H1 (cell line): ENCODE measurements around the gene CLVS2. TPM values are rescaled to one million over a fixed set of nuclear protein-coding genes. Genes with fewer than 3 reads are reported as not detected.

Source experiments
- CTCF ChIA-PET: fragments of 300-600 bp; sonication (Branson Sonifier 250); formaldehyde crosslinking; loops from one replicate; lab custom pipeline; 2021; ENCODE audit not compliant: partially characterized antibody; lab: Charles Lee
- POLR2A ChIA-PET: fragments of 300-600 bp; sonication (Branson Sonifier 250); formaldehyde crosslinking; loops from one replicate; lab custom pipeline; 2021; ENCODE audit warnings: inconsistent platforms; ENCODE audit not compliant: partially characterized antibody; lab: Charles Lee
- DNase-seq, 2 experiments: peaks; one replicate each; pipeline versions ENCODE4 v3.0.0 to v3.0.0-alpha.2; 2010 to 2022; ENCODE audit warnings: low spot score in 2 of 2, low read depth in 1 of 2, mixed read lengths in 1 of 2
- FAIRE-seq: peaks from 2 replicates; lab custom pipeline; 2011; peaks lifted over from hg19 to GRCh38; lab: Jason Lieb, UNC
- H2AFZ ChIP-seq: 2 replicates; pipeline ENCODE4 v1.8.1; 2012; ENCODE audit warnings: low read length, inconsistent platforms
- H2AK5ac ChIP-seq: 2 replicates; pipeline ENCODE4 v1.6.1; 2013; ENCODE audit warnings: low read depth, low read length
- H2BK120ac ChIP-seq: replicated peaks from 2 replicates; pipeline ENCODE3; 2013; ENCODE audit warnings: low read depth, low read length, inconsistent platforms
- H2BK12ac ChIP-seq: 2 replicates; pipeline ENCODE4 v1.6.1; 2013; ENCODE audit warnings: low read depth, low read length
- H2BK15ac ChIP-seq: 2 replicates; pipeline ENCODE4 v1.6.1; 2013; ENCODE audit warnings: low read length
- H2BK20ac ChIP-seq: 2 replicates; pipeline ENCODE4 v1.6.1; 2013; ENCODE audit warnings: low read length
- H2BK5ac ChIP-seq: 2 replicates; pipeline ENCODE4 v1.6.1; 2013; ENCODE audit warnings: low read depth, low read length
- H3K14ac ChIP-seq: 2 replicates; pipeline ENCODE4 v1.6.1; 2013; ENCODE audit warnings: inconsistent platforms; ENCODE audit not compliant: insufficient read length
- H3K18ac ChIP-seq: 2 replicates; pipeline ENCODE4 v1.6.1; 2013; ENCODE audit warnings: low read length; ENCODE audit errors: extremely low read depth
- H3K23ac ChIP-seq: 2 replicates; pipeline ENCODE4 v1.6.1; 2013; ENCODE audit warnings: inconsistent platforms; ENCODE audit not compliant: insufficient read length
- H3K23me2 ChIP-seq: 2 replicates; pipeline ENCODE4 v1.6.1; 2013; ENCODE audit warnings: low read depth, low read length
- H3K27ac ChIP-seq: 2 replicates; pipeline ENCODE4 v1.6.1; 2011; ENCODE audit warnings: low read depth, low read length, inconsistent platforms
- H3K27me3 ChIP-seq, 4 experiments: replicated peaks in 1 of 4; 1 replicate in 1 of 4; 2 replicates in 3 of 4; pipeline versions ENCODE4 v1.6.1 to v1.8.1; 2011 to 2013; ENCODE audit warnings: low read length in 3 of 4, mild to moderate bottlenecking in 3 of 4, inconsistent platforms in 2 of 4, mixed read lengths in 2 of 4, moderate library complexity in 1 of 4; ENCODE audit not compliant: control insufficient read depth in 3 of 4, insufficient read depth in 3 of 4; ENCODE audit errors: extremely low read depth in 1 of 4
- H3K36me3 ChIP-seq, 4 experiments: 2 replicates each; pipeline versions ENCODE4 v1.6.1 to v1.8.1; 2011 to 2013; ENCODE audit warnings: mild to moderate bottlenecking in 4 of 4, low read length in 3 of 4, moderate library complexity in 2 of 4, control low read depth in 1 of 4, inconsistent platforms in 1 of 4; ENCODE audit not compliant: insufficient read depth in 4 of 4, control insufficient read depth in 2 of 4
- H3K4ac ChIP-seq: replicated peaks from 2 replicates; pipeline ENCODE3; 2013; ENCODE audit warnings: low read length, low read depth, mixed read lengths, inconsistent platforms; ENCODE audit not compliant: insufficient read length
- H3K4me1 ChIP-seq, 4 experiments: replicated peaks in 1 of 4; 1 replicate in 1 of 4; 2 replicates in 3 of 4; pipeline versions ENCODE4 v1.6.1 to v1.8.1; 2011 to 2013; ENCODE audit warnings: low read length in 3 of 4, inconsistent platforms in 2 of 4, mixed read lengths in 1 of 4; ENCODE audit not compliant: insufficient read depth in 4 of 4, control insufficient read depth in 3 of 4
- H3K4me2 ChIP-seq, 2 experiments: 2 replicates each; pipeline versions ENCODE4 v1.6.1 to v1.8.1; 2011 to 2013; ENCODE audit warnings: low read depth in 2 of 2, low read length in 2 of 2, control low read depth in 1 of 2, inconsistent platforms in 1 of 2, mild to moderate bottlenecking in 1 of 2; ENCODE audit not compliant: insufficient read depth in 1 of 2
- H3K4me3 ChIP-seq, 4 experiments: fragments of 200-600, 300-600 bp in 1 of 4; sonication (generic), shearing (Covaris generic), sonication (Bioruptor Twin) in 1 of 4; 2 replicates each; pipeline versions ENCODE4 v1.5.1 to v1.8.1; 2011 to 2016; ENCODE audit warnings: low read length in 4 of 4, low read depth in 3 of 4, control low read depth in 2 of 4, inconsistent platforms in 2 of 4, mild to moderate bottlenecking in 2 of 4, mixed read lengths in 1 of 4, moderate library complexity in 1 of 4; ENCODE audit not compliant: insufficient read depth in 2 of 4; ENCODE audit errors: extremely low read depth in 1 of 4
- H3K56ac ChIP-seq: replicated peaks from 2 replicates; pipeline ENCODE3; 2013; ENCODE audit warnings: low read depth, mild to moderate bottlenecking, mixed read lengths, low read length, inconsistent platforms; ENCODE audit not compliant: insufficient read length
- H3K79me1 ChIP-seq: 2 replicates; pipeline ENCODE4 v1.6.1; 2013; ENCODE audit warnings: low read depth, low read length, control low read depth
- H3K79me2 ChIP-seq, 2 experiments: 2 replicates each; pipeline versions ENCODE4 v1.6.1 to v1.8.1; 2012 to 2013; ENCODE audit warnings: low read length in 2 of 2, mild to moderate bottlenecking in 2 of 2, inconsistent platforms in 1 of 2; ENCODE audit not compliant: insufficient read depth in 2 of 2, control insufficient read depth in 1 of 2
- H3K9ac ChIP-seq, 4 experiments: replicated peaks in 1 of 4; 1 replicate in 1 of 4; 2 replicates in 3 of 4; pipeline versions ENCODE4 v1.6.1 to v1.8.1; 2011 to 2013; ENCODE audit warnings: low read depth in 3 of 4, low read length in 3 of 4, control low read depth in 2 of 4, mild to moderate bottlenecking in 2 of 4, moderate library complexity in 2 of 4, inconsistent platforms in 1 of 4; ENCODE audit errors: extremely low read depth in 1 of 4
- H3K9me3 ChIP-seq, 2 experiments: 2 replicates each; pipeline versions ENCODE4 v1.6.1 to v1.8.1; 2012 to 2013; ENCODE audit warnings: mild to moderate bottlenecking in 2 of 2, moderate library complexity in 2 of 2, control low read depth in 1 of 2, inconsistent platforms in 1 of 2, low read depth in 1 of 2, low read length in 1 of 2, mixed read lengths in 1 of 2; ENCODE audit not compliant: insufficient read depth in 2 of 2
- H4K20me1 ChIP-seq, 2 experiments: replicated peaks in 1 of 2; 2 replicates each; pipeline versions ENCODE3 to v1.8.1; 2011 to 2013; ENCODE audit warnings: inconsistent platforms in 2 of 2, low read length in 2 of 2, mild to moderate bottlenecking in 1 of 2; ENCODE audit not compliant: insufficient read depth in 2 of 2, control insufficient read depth in 1 of 2
- H4K5ac ChIP-seq: 2 replicates; pipeline ENCODE4 v1.6.1; 2013; ENCODE audit warnings: low read length, low read depth, mixed read lengths, inconsistent platforms; ENCODE audit not compliant: insufficient read length
- H4K8ac ChIP-seq: 2 replicates; pipeline ENCODE4 v1.8.0; 2013; ENCODE audit warnings: mild to moderate bottlenecking, moderate library complexity, low read length, inconsistent platforms; ENCODE audit not compliant: insufficient read depth; ENCODE audit errors: extremely low read depth
- H4K91ac ChIP-seq: replicated peaks from 2 replicates; pipeline ENCODE3; 2013; ENCODE audit warnings: low read length, mixed read lengths, inconsistent platforms; ENCODE audit not compliant: insufficient read length
- BCL11A ChIP-seq, 2 experiments: IDR thresholded peaks; one replicate each; pipeline ENCODE4 v1.6.1; 2011; ENCODE audit warnings: low read depth in 2 of 2, low read length in 2 of 2, mild to moderate bottlenecking in 2 of 2
- POLR2A ChIP-seq, 2 experiments: IDR thresholded peaks; 1 replicate in 1 of 2; 2 replicates in 1 of 2; pipeline ENCODE4 v1.6.1; 2011; ENCODE audit warnings: low read depth in 2 of 2, low read length in 2 of 2, mild to moderate bottlenecking in 2 of 2; ENCODE audit errors: control extremely low read depth in 1 of 2
- SIRT6 ChIP-seq: IDR thresholded peaks from one replicate; pipeline ENCODE4 v1.7.1; 2012; ENCODE audit warnings: low read length, inconsistent platforms
- SP1 ChIP-seq: IDR thresholded peaks from 2 replicates; pipeline ENCODE4 v1.6.1; 2011; ENCODE audit warnings: low read depth, low read length
- SP2 ChIP-seq: IDR thresholded peaks from 2 replicates; pipeline ENCODE4 v1.6.1; 2012; ENCODE audit warnings: mild to moderate bottlenecking, low read length, inconsistent platforms
- TAF1 ChIP-seq: IDR thresholded peaks from 2 replicates; pipeline ENCODE4 v1.6.1; 2011; ENCODE audit warnings: mild to moderate bottlenecking, low read depth, low read length
- TEAD4 ChIP-seq: IDR thresholded peaks from 2 replicates; pipeline ENCODE4 v1.6.1; 2012; ENCODE audit warnings: low read depth, low read length, inconsistent platforms, mixed read lengths
- WGBS, 2 experiments: shearing (Covaris generic) in 1 of 2; methylation state at CpG; one replicate each; pipeline versions ENCODE4 v1.1.6 to v1.1.7; 2013 to 2015; ENCODE audit warnings: low lambda C conversion rate in 2 of 2, mixed read lengths in 2 of 2, inconsistent platforms in 1 of 2, low coverage in 1 of 2, missing lambda C conversion rate in 1 of 2; ENCODE audit not compliant: insufficient replicate concordance in 2 of 2, insufficient coverage in 1 of 2, insufficient read length in 1 of 2; ENCODE audit errors: extremely low coverage in 1 of 2, missing lambda C conversion rate in 1 of 2; 5-methylcytosine and 5-hydroxymethylcytosine counted together
- polyA plus RNA-seq, 7 experiments: library from polyadenylated mRNA; depleted of rRNA in 3 of 7; stranded (reverse) in 5 of 7; unstranded in 2 of 7; fragments of >200 nt in 5 of 7; fragments of 200-250 nt in 2 of 7; gene quantifications; 1 replicate in 5 of 7; 2 replicates in 1 of 7; 4 replicates in 1 of 7; pipeline versions ENCODE4 v1.2.1 to v1.2.3, GENCODE V29; 2011 to 2013; ENCODE audit warnings: missing spikeins in 2 of 7, mixed read lengths in 2 of 7
- total RNA-seq: library from RNA; stranded (reverse); fragmentation: NEBNext Ultra II Directional; extraction: Animal tissue kit (Norgen Biotek cat#: 25700); gene quantifications from 2 replicates; pipeline ENCODE4 v1.2.1, GENCODE V29; 2021
- TF ChIP-seq, protein P1 (sequence below), 3 experiments: IDR thresholded peaks; 1 replicate in 2 of 3; 2 replicates in 1 of 3; pipeline versions ENCODE4 v1.5.1 to v1.6.1; 2011; ENCODE audit warnings: low read length in 3 of 3, mild to moderate bottlenecking in 3 of 3, inconsistent platforms in 2 of 3, low read depth in 1 of 3, moderate library complexity in 1 of 3; ENCODE audit not compliant: insufficient read depth in 1 of 3; ENCODE audit errors: control extremely low read depth in 1 of 3
- TF ChIP-seq, protein P2 (sequence below): IDR thresholded peaks from 2 replicates; pipeline ENCODE4 v1.6.1; 2012; ENCODE audit warnings: inconsistent platforms

Gene CLVS2
- total and polyA plus RNA-seq, 2 of the 8 experiments (the other 6 are each of a cell fraction or from before 2014, with no cell fraction given), result 0.30 to 0.73 TPM

- Histone ChIP-seq H3K4ac (no peak overlapping the region), H4K91ac (no peak overlapping the region), H2BK120ac (no peak overlapping the region), H2BK5ac (no peak overlapping the region), H3K18ac (no peak overlapping the region), H3K23ac (no peak overlapping the region), H3K9ac (no peak overlapping the region), H4K5ac (no peak overlapping the region), H3K14ac (no peak overlapping the region), H3K4me2 (peak overlapping the region in 1 of 2 experiments; percentile 66; a peak in 1 of 4 replicates), H3K36me3 (no peaks in the 10 kb centered on the region), H3K79me1 (no peaks in the 10 kb centered on the region), H4K20me1 (no peaks in the 10 kb centered on the region), H2BK12ac (no peak overlapping the region), H3K56ac (no peak overlapping the region), H2BK15ac (no peak overlapping the region; the same call in 1 of the 2 replicates), H4K8ac (no peak overlapping the region; the same call in 1 of the 2 replicates), H2AFZ (no peak overlapping the region), H2AK5ac (no peak overlapping the region), H3K27me3 (peaks cover 11 to 34% (median 18%) of the 10 kb centered on the region in 4 experiments), H3K23me2 (peaks cover 10% of the 10 kb centered on the region; the same call in 1 of the 2 replicates), H3K9me3 (no peaks in the 10 kb centered on the region), H2BK20ac (no peak overlapping the region), H3K79me2 (no peaks in the 10 kb centered on the region), H3K4me1 (no peaks in the 10 kb centered on the region; a peak in 1 of 7 replicates), H3K4me3 (peak overlapping the region in 1 of 4 experiments; percentile 74; a peak in 1 of 8 replicates), H3K27ac (no peak overlapping the region)
- 84% methylated on average over 13 of the region's 13 CpGs; no CpG with 5 or more reads in 1 of the 2 experiments for WGBS, 2 experiments
- ChIA-PET CTCF (interaction anchor here (1.2 kb wide), 1 partner anchor 32 kb away, joined by 3 read pairs; no protein-coding TSS in a partner anchor), POLR2A (no interaction called here)
- DNase-seq (no peak), FAIRE-seq (no peak)
- TF ChIP-seq SIRT6 (no peak), BCL11A (IDR thresholded peaks at IDR 0.05; ENCODE audit: low read depth in 2 of 2, low read length in 2 of 2) (no peak), SP2 (no peak), TEAD4 (no peak), POLR2A (IDR thresholded peaks at IDR 0.05; ENCODE audit: control extremely low read depth in 1 of 2, low read depth in 2 of 2, low read length in 2 of 2) (no peak), TAF1 (no peak), SP1 (no peak)
- TF ChIP-seq, protein P1, sequence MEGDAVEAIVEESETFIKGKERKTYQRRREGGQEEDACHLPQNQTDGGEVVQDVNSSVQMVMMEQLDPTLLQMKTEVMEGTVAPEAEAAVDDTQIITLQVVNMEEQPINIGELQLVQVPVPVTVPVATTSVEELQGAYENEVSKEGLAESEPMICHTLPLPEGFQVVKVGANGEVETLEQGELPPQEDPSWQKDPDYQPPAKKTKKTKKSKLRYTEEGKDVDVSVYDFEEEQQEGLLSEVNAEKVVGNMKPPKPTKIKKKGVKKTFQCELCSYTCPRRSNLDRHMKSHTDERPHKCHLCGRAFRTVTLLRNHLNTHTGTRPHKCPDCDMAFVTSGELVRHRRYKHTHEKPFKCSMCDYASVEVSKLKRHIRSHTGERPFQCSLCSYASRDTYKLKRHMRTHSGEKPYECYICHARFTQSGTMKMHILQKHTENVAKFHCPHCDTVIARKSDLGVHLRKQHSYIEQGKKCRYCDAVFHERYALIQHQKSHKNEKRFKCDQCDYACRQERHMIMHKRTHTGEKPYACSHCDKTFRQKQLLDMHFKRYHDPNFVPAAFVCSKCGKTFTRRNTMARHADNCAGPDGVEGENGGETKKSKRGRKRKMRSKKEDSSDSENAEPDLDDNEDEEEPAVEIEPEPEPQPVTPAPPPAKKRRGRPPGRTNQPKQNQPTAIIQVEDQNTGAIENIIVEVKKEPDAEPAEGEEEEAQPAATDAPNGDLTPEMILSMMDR (IDR thresholded peaks at IDR 0.05; ENCODE audit: control extremely low read depth in 1 of 3, insufficient read depth in 1 of 3, low read depth in 1 of 3, low read length in 3 of 3), result no peak
- TF ChIP-seq, protein P2, sequence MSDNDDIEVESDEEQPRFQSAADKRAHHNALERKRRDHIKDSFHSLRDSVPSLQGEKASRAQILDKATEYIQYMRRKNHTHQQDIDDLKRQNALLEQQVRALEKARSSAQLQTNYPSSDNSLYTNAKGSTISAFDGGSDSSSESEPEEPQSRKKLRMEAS, result no peak
Measured at GRCh38 chr6:122997541-122998150, 1.6 kb downstream of the CLVS2 start.
